WTC11 (cell line): ENCODE data around the gene RTCA.

Experiments
- AFF4 ChIP-seq: sonication (generic); formaldehyde crosslinking; IDR thresholded peaks from 2 replicates; pipeline ENCODE4 v1.8.1; 2023; ENCODE audit warnings: mild to moderate bottlenecking, missing genetic modification reagents, borderline replicate concordance
- CREB1 ChIP-seq: sonication (generic); formaldehyde crosslinking; IDR thresholded peaks from 2 replicates; pipeline ENCODE4 v1.8.0; 2023; ENCODE audit warnings: mild to moderate bottlenecking, missing genetic modification reagents
- CREM ChIP-seq: sonication (generic); formaldehyde crosslinking; IDR thresholded peaks from 2 replicates; pipeline ENCODE4 v1.8.1; 2022; ENCODE audit warnings: mild to moderate bottlenecking, missing genetic modification reagents, moderate library complexity
- CTCF ChIP-seq: fragments of 200-600 bp; IDR thresholded peaks from 2 replicates; pipeline ENCODE4 v1.8.0; 2022; ENCODE audit warnings: antibody characterized with exemption
- E2F5 ChIP-seq: sonication (generic); formaldehyde crosslinking; IDR thresholded peaks from 2 replicates; pipeline ENCODE4 v1.8.1; 2022; ENCODE audit warnings: mild to moderate bottlenecking, moderate library complexity, missing genetic modification reagents
- IRF1 ChIP-seq: sonication (generic); formaldehyde crosslinking; IDR thresholded peaks from 2 replicates; pipeline ENCODE4 v1.8.0; 2023; ENCODE audit warnings: missing genetic modification reagents
- MLX ChIP-seq: sonication (generic); formaldehyde crosslinking; IDR thresholded peaks from 2 replicates; pipeline ENCODE4 v1.8.1; 2023; ENCODE audit warnings: mild to moderate bottlenecking, missing genetic modification reagents, moderate library complexity
- PRDM15 ChIP-seq: sonication (generic); formaldehyde crosslinking; IDR thresholded peaks from 2 replicates; pipeline ENCODE4 v1.8.0; 2022; ENCODE audit warnings: missing genetic modification reagents
- SMAD4 ChIP-seq: sonication (generic); formaldehyde crosslinking; IDR thresholded peaks from 2 replicates; pipeline ENCODE4 v1.8.0; 2022; ENCODE audit warnings: mild to moderate bottlenecking, missing genetic modification reagents
- SP1 ChIP-seq: sonication (generic); formaldehyde crosslinking; conservative IDR thresholded peaks from 2 replicates; pipeline ENCODE4 v1.8.1; 2022; ENCODE audit warnings: missing genetic modification reagents
- TEAD4 ChIP-seq: sonication (generic); formaldehyde crosslinking; IDR thresholded peaks from 2 replicates; pipeline ENCODE4 v1.8.0; 2022; ENCODE audit warnings: mild to moderate bottlenecking, missing genetic modification reagents
- ZNF121 ChIP-seq: sonication (generic); formaldehyde crosslinking; IDR thresholded peaks from 2 replicates; pipeline ENCODE4 v1.8.0; 2023; ENCODE audit warnings: missing genetic modification reagents

GRCh38 chr1:100287162-100287561, 21.1 kb downstream of the RTCA start:
- TF ChIP-seq CREB1, result no peak
- no peak for TF ChIP-seq CTCF
- no peak for TF ChIP-seq MLX
- TF ChIP-seq AFF4 (CRISPR knock-in tag), result no peak
- no peak for TF ChIP-seq PRDM15 (CRISPR knock-in tag)
- no peak for TF ChIP-seq SMAD4 (CRISPR knock-in tag)
- no peak for TF ChIP-seq TEAD4 (CRISPR knock-in tag)
- no peak for TF ChIP-seq IRF1 (CRISPR knock-in tag)
- TF ChIP-seq E2F5 (CRISPR knock-in tag), result no peak
- TF ChIP-seq CREM (CRISPR knock-in tag), result no peak
- TF ChIP-seq SP1, result no peak
- no peak for TF ChIP-seq ZNF121 (CRISPR knock-in tag)
